Tibial nerve (tissue), 4 donors: ENCODE measurements around the gene GLMN. TPM values are rescaled to one million over a fixed set of nuclear protein-coding genes. Genes with fewer than 3 reads are reported as not detected.
"Not testable (repeated sequence)": the region's sequence is repeated elsewhere in the genome, so short reads cannot be mapped to it uniquely, and the experiment has no call there.

Experiments
- DNase-seq, 2 donors: peaks; one replicate each; pipeline ENCODE4 v3.0.0-alpha.2; 2019; ENCODE audit warnings: low spot score in 2 of 2
- H3K27ac ChIP-seq, 4 donors: fragments of 200-600 bp; sonication (generic) in 3 of 4; one replicate each; pipeline ENCODE4 v1.5.1; 2017 to 2019; ENCODE audit warnings: mild to moderate bottlenecking in 1 of 4
- H3K27me3 ChIP-seq, 2 donors: fragments of 200-600 bp; sonication (generic) in 1 of 2; one replicate each; pipeline versions ENCODE4 v1.5.1 to v1.6.0; 2017 to 2019
- H3K36me3 ChIP-seq, 3 donors: fragments of 200-600 bp; sonication (generic); one replicate each; pipeline ENCODE4 v1.5.1; 2018 to 2019
- H3K4me1 ChIP-seq, 4 donors: fragments of 200-600 bp; sonication (generic) in 3 of 4; one replicate each; pipeline ENCODE4 v1.5.1; 2017 to 2019
- H3K4me3 ChIP-seq, 4 donors: fragments of 200-600 bp; sonication (generic) in 3 of 4; one replicate each; pipeline ENCODE4 v1.5.1; 2017 to 2019; ENCODE audit warnings: mild to moderate bottlenecking in 1 of 4, moderate library complexity in 1 of 4
- H3K9me3 ChIP-seq, 4 donors: fragments of 200-600 bp; sonication (generic) in 3 of 4; one replicate each; pipeline ENCODE4 v1.5.1; 2017 to 2019
- CTCF ChIP-seq, 5 experiments: fragments of 200-600 bp in 3 of 5; fragments of 450-650 bp in 2 of 5; sonication (generic) in 3 of 5; IDR thresholded peaks; one replicate each; pipeline ENCODE4 v1.5.1; 2016 to 2019; ENCODE audit warnings: antibody characterized with exemption in 5 of 5, mild to moderate bottlenecking in 3 of 5, moderate library complexity in 2 of 5
- EP300 ChIP-seq, 2 donors: sonication (generic); formaldehyde crosslinking; IDR thresholded peaks; one replicate each; pipeline ENCODE4 v1.6.1; 2017; ENCODE audit warnings: antibody characterized with exemption in 2 of 2, mild to moderate bottlenecking in 1 of 2
- POLR2A ChIP-seq, 2 donors: fragments of 450-650 bp; IDR thresholded peaks; one replicate each; pipeline ENCODE4 v1.6.1; 2017; ENCODE audit warnings: antibody characterized with exemption in 2 of 2, mild to moderate bottlenecking in 2 of 2, moderate library complexity in 2 of 2
- WGBS, 2 donors: methylation state at CpG; one replicate each; pipeline ENCODE4 v1.1.5; 2018; 5-methylcytosine and 5-hydroxymethylcytosine counted together
- total RNA-seq, 4 donors: library from RNA; depleted of rRNA; stranded (reverse); fragments of >200 nt; gene quantifications; one replicate each; pipeline ENCODE4 v1.1.0, GENCODE V29; 2016

The GLMN gene
- total RNA-seq, 4 donors from 2014 or later = 5.2 to 12.0 (median 8.1) TPM

DNA sequence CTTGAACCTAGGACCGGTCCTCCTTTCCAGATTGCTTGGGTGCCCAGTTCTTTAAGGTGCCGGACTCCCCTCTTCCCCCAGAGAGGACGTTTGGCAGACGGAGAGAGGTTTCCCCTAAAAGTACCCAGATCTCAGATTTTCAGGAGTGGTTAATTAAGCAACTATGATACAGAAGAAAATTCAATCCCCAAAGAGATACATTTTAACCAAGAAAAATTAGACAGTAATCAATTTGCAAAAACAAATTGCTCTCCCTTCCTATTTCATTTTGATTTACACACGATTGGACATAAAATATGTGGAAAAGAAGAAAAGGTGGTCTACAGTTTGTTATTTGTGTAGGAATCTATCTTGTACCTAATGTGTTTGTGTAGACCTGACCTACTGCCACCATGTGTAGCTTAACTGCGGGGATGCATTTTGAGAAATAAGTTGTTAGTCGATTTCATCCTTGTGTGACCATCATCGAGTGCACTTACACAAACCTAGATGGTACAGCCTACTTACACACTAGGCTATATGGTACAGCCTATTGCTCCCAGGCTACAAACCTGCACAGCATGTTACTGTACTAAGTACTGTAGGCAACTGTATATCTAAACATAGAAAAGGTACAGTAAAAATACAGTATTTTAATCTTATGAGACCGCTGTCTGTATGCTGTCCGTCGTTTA is 827 bp upstream of the GLMN start:
- Histone ChIP-seq H3K4me1 (peaks cover 0 to 25% (median 6%) of the 10 kb centered on the region in 4 donors), H3K36me3 (peaks cover 0 to 13% (median 0%) of the 10 kb centered on the region in 3 donors), H3K27ac (peak overlapping the region; percentile 86 to 96 (median 94)), H3K4me3 (peak overlapping the region; percentile 73 to 81 (median 74)), H3K9me3 (no peaks in the 10 kb centered on the region), H3K27me3 (no peaks in the 10 kb centered on the region)
- WGBS, 2 donors = 44 to 48% methylated on average over 11 of the region's 11 CpGs
- no peak for TF ChIP-seq EP300 (IDR thresholded peaks at IDR 0.05)
- TF ChIP-seq POLR2A (IDR thresholded peaks at IDR 0.05) = no peak
- no peak for TF ChIP-seq CTCF (IDR thresholded peaks at IDR 0.05)
- DNase-seq = no peak

DNA sequence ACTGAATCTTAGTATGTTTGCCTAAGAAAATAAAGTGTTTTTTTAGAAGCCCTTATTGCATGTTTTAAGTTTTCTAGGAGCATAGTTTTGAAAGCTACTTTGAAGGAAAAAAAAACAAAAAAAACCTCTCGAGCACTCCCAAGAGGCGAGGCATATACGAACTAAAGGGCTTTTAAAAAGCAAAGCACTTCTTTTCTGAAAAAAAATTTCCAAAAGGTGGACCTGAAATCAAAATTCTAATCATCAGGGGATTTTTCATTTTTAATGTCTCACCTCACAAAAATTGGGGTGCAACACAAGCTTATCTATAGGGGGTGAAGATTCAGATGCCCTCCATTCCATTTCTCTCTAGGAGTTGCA is 594 bp downstream of the GLMN start:
- WGBS, 2 donors = 6 to 8% methylated on average over 3 of the region's 3 CpGs
- Histone ChIP-seq H3K36me3 (peaks cover 0 to 5% (median 0%) of the 10 kb centered on the region in 3 donors), H3K9me3 (no peaks in the 10 kb centered on the region), H3K4me1 (peaks cover 0 to 25% (median 6%) of the 10 kb centered on the region in 4 donors), H3K4me3 (peak overlapping the region; percentile 73 to 81 (median 74)), H3K27ac (peak overlapping the region; percentile 86 to 96 (median 94)), H3K27me3 (no peaks in the 10 kb centered on the region)
- no peak for TF ChIP-seq EP300 (IDR thresholded peaks at IDR 0.05)
- TF ChIP-seq CTCF (IDR thresholded peaks at IDR 0.05) = no peak
- TF ChIP-seq POLR2A (IDR thresholded peaks at IDR 0.05) = no peak
- DNase-seq = no peak

- no peaks in the 10 kb centered on the region for H3K27me3 ChIP-seq
- H3K27ac ChIP-seq = no peak overlapping the region
- 7 to 10% methylated on average over 3 of the region's 3 CpGs for WGBS, 2 donors
- peaks cover 0 to 30% (median 0%) of the 10 kb centered on the region in 3 donors for H3K36me3 ChIP-seq
- peak in 1 of 2 donors; percentile 17 for DNase-seq
- H3K9me3 ChIP-seq = no peaks in the 10 kb centered on the region
- H3K4me3 ChIP-seq = no peak overlapping the region
- TF ChIP-seq POLR2A (IDR thresholded peaks at IDR 0.05) (no peak), CTCF (IDR thresholded peaks at IDR 0.05) (peak; percentile 31 to 48 (median 43)), EP300 (IDR thresholded peaks at IDR 0.05) (no peak)
- H3K4me1 ChIP-seq = no peaks in the 10 kb centered on the region
These were observed 7.3 kb downstream of the GLMN start for GRCh38 chr1:92291372-92291999.

GRCh38 chr1:92281411-92281810 is 17.4 kb downstream of the GLMN start:
- not testable (repeated sequence) for DNase-seq
- peaks cover 0 to 72% (median 0%) of the 10 kb centered on the region in 3 donors for H3K36me3 ChIP-seq
- 96% methylated on average over 2 of the region's 2 CpGs for WGBS, 2 donors

GRCh38 chr1:92279781-92280180 is 19.0 kb downstream of the GLMN start:
- H3K36me3 ChIP-seq = peaks cover 0 to 76% (median 0%) of the 10 kb centered on the region in 3 donors
- not testable (repeated sequence) for DNase-seq, H3K4me1 ChIP-seq, H3K4me3 ChIP-seq, H3K9me3 ChIP-seq, H3K27ac ChIP-seq, H3K27me3 ChIP-seq
- WGBS, 2 donors = 94 to 97% methylated on average over 14 to 15 of the region's 15 CpGs

More at GRCh38 chr1:92281411-92281810, 17.4 kb downstream of the GLMN start:
- not testable (repeated sequence) for H3K4me3 ChIP-seq, H3K9me3 ChIP-seq, H3K27ac ChIP-seq, H3K4me1 ChIP-seq, H3K27me3 ChIP-seq

DNA sequence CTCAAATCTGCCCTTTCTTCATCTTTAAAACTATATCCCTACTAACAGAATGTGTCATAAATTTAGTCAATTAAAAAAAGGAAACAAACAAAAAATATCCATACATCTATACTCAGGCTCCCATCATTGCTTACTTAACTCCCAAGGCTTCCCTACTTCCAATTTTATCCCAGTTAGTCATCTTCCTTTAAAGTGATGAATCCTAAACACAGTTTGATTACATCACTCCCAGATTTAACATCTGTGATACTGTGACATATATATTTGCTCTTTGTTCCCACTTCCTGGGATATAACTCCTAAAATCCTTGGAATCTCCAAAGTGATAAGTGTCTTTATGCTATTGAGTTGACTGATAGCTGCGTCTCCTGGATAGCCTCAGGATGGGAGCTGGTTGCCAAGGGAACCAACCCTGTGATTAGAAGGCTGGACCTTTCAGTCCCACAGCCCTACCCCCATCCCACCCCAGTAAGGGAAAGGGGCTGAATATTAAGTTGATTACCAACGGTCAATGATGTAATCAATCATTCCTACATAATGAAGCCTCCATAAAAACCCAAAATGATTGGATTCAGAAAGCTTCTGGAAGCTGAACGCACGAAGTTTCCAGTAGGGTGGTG is 21.6 kb downstream of the GLMN start:
- WGBS, 2 donors = 92 to 94% methylated on average over 4 of the region's 4 CpGs
- H3K27ac ChIP-seq = no peak overlapping the region
- no peaks in the 10 kb centered on the region for H3K27me3 ChIP-seq
- H3K4me1 ChIP-seq = no peaks in the 10 kb centered on the region
- TF ChIP-seq EP300 (IDR thresholded peaks at IDR 0.05) (no peak), POLR2A (IDR thresholded peaks at IDR 0.05) (no peak), CTCF (IDR thresholded peaks at IDR 0.05) (no peak)
- DNase-seq = no peak
- H3K4me3 ChIP-seq = no peak overlapping the region
- H3K9me3 ChIP-seq = no peaks in the 10 kb centered on the region
- H3K36me3 ChIP-seq = peaks cover 0 to 74% (median 0%) of the 10 kb centered on the region in 3 donors
